WTC11 (cell line): ENCODE results near the gene TAMALIN. TPM values are rescaled to one million over a fixed set of nuclear protein-coding genes. Genes with fewer than 3 reads are reported as not detected.

Source experiments
- ATAC-seq: fragments of 200-7000 bp; cut with Tn5 transposase; 2 replicates; pipeline ENCODE4 v1.10.0; 2021; ENCODE audit warnings: mild to moderate bottlenecking, moderate library complexity
- Bru-seq: library from RNA; stranded (reverse); fragments of 400-500 nt; gene quantifications from one replicate; lab custom pipeline; 2021; lab: Mats Ljungman, UMichigan
- CTCF ChIA-PET: fragments of 300-600 bp; sonication (Branson Sonifier 250); formaldehyde crosslinking; loops from one replicate; lab custom pipeline; 2021; ENCODE audit warnings: antibody characterized with exemption; lab: Charles Lee
- POLR2A ChIA-PET: fragments of 350-600 bp; sonication (Branson Sonifier 250); formaldehyde crosslinking; loops from one replicate; lab custom pipeline; 2021; ENCODE audit warnings: antibody characterized with exemption; lab: Charles Lee
- DNase-seq: peaks from one replicate; pipeline ENCODE4 v3.0.0; 2021; ENCODE audit warnings: low spot score
- H3K27ac Mint-ChIP-seq: 2 replicates; pipeline ENCODE4 v1.8.0; 2021; ENCODE audit warnings: mixed read lengths
- H3K27me3 Mint-ChIP-seq: 2 replicates; pipeline ENCODE4 v1.8.0; 2021; ENCODE audit warnings: low read depth, mild to moderate bottlenecking, moderate library complexity, mixed read lengths
- H3K36me3 Mint-ChIP-seq: 2 replicates; pipeline ENCODE4 v1.8.0; 2021; ENCODE audit warnings: mixed read lengths
- H3K4me1 Mint-ChIP-seq: 2 replicates; pipeline ENCODE4 v1.8.0; 2022; ENCODE audit warnings: mixed read lengths
- H3K4me3 Mint-ChIP-seq: 2 replicates; pipeline ENCODE4 v1.8.0; 2021; ENCODE audit warnings: mild to moderate bottlenecking, moderate library complexity, mixed read lengths
- H3K9me3 Mint-ChIP-seq: 2 replicates; pipeline ENCODE4 v1.8.0; 2021; ENCODE audit warnings: mixed read lengths
- CBFB ChIP-seq: sonication (generic); formaldehyde crosslinking; IDR thresholded peaks from 2 replicates; pipeline ENCODE4 v1.8.1; 2022; ENCODE audit warnings: mild to moderate bottlenecking, low read depth, missing genetic modification reagents
- FOXJ3 ChIP-seq: sonication (generic); formaldehyde crosslinking; IDR thresholded peaks from 2 replicates; pipeline ENCODE4 v1.9.0; 2021; ENCODE audit warnings: missing genetic modification reagents, mild to moderate bottlenecking, borderline replicate concordance
- FOXK1 ChIP-seq: sonication (generic); formaldehyde crosslinking; IDR thresholded peaks from 2 replicates; pipeline ENCODE4 v1.8.0; 2022; ENCODE audit warnings: mild to moderate bottlenecking, moderate library complexity, missing genetic modification reagents
- GTF2I ChIP-seq: fragments of 250-450 bp; sonication (Bioruptor Pico); conservative IDR thresholded peaks from 2 replicates; pipeline ENCODE4 v1.4.0; 2021; ENCODE audit warnings: mild to moderate bottlenecking
- HMGA2 ChIP-seq: fragments of 250-450 bp; sonication (Bioruptor Pico); IDR thresholded peaks from 2 replicates; pipeline ENCODE4 v1.4.0; 2021; ENCODE audit warnings: mild to moderate bottlenecking, moderate library complexity
- NFYB ChIP-seq: sonication (generic); formaldehyde crosslinking; conservative IDR thresholded peaks from 2 replicates; pipeline ENCODE4 v1.8.0; 2022; ENCODE audit warnings: low read depth, missing genetic modification reagents
- OVOL2 ChIP-seq: fragments of 250-450 bp; sonication (Bioruptor Pico); IDR thresholded peaks from 2 replicates; pipeline ENCODE4 v1.9.0; 2021; ENCODE audit warnings: mild to moderate bottlenecking, borderline replicate concordance
- RELA ChIP-seq: sonication (generic); formaldehyde crosslinking; IDR thresholded peaks from 2 replicates; pipeline ENCODE4 v1.8.1; 2022; ENCODE audit warnings: missing genetic modification reagents, mild to moderate bottlenecking, borderline replicate concordance
- RORB ChIP-seq: fragments of 250-450 bp; sonication (Bioruptor Pico); IDR thresholded peaks from 2 replicates; pipeline ENCODE4 v1.9.0; 2021; ENCODE audit warnings: mild to moderate bottlenecking
- SMAD3 ChIP-seq: sonication (generic); formaldehyde crosslinking; IDR thresholded peaks from 2 replicates; pipeline ENCODE4 v1.8.0; 2022; ENCODE audit warnings: missing genetic modification reagents, mild to moderate bottlenecking, borderline replicate concordance
- SP1 ChIP-seq: sonication (generic); formaldehyde crosslinking; conservative IDR thresholded peaks from 2 replicates; pipeline ENCODE4 v1.8.1; 2022; ENCODE audit warnings: missing genetic modification reagents
- ZNF219 ChIP-seq: sonication (generic); formaldehyde crosslinking; IDR thresholded peaks from 2 replicates; pipeline ENCODE4 v1.8.0; 2023; ENCODE audit warnings: missing genetic modification reagents, mild to moderate bottlenecking, borderline replicate concordance
- ZNF396 ChIP-seq: fragments of 250-450 bp; sonication (Bioruptor Pico); IDR thresholded peaks from 2 replicates; pipeline ENCODE4 v1.8.0; 2021; ENCODE audit warnings: mild to moderate bottlenecking, moderate library complexity, borderline replicate concordance
- ZNF423 ChIP-seq: fragments of 250-450 bp; sonication (Bioruptor Pico); IDR thresholded peaks from 2 replicates; pipeline ENCODE4 v2.1.2; 2022; ENCODE audit warnings: mild to moderate bottlenecking, moderate library complexity
- ZNF671 ChIP-seq: fragments of 250-450 bp; sonication (Bioruptor Pico); IDR thresholded peaks from 2 replicates; pipeline ENCODE4 v1.8.0; 2021; ENCODE audit warnings: mild to moderate bottlenecking
- long read RNA-seq, 3 experiments: library from RNA in 1 of 3; library from capped mRNA in 1 of 3; library from polyadenylated mRNA in 1 of 3; unstranded in 2 of 3; stranded (forward) in 1 of 3; transcript quantifications; one replicate each; pipeline ENCODE4 v2.0.0, GENCODE V29; 2021
- total RNA-seq: library from RNA; stranded (reverse); gene quantifications from 3 replicates; pipeline ENCODE4 v1.2.3, GENCODE V29; 2021
- TF ChIP-seq, protein P1 (sequence below): sonication (generic); formaldehyde crosslinking; IDR thresholded peaks from 2 replicates; pipeline ENCODE4 v1.8.1; 2022; ENCODE audit warnings: low read depth, missing genetic modification reagents, borderline replicate concordance
- TF ChIP-seq, protein P2 (sequence below): sonication (generic); formaldehyde crosslinking; IDR thresholded peaks from 2 replicates; pipeline ENCODE4 v1.8.0; 2022; ENCODE audit warnings: mild to moderate bottlenecking, missing genetic modification reagents
- TF ChIP-seq, protein P3 (sequence below): sonication (generic); formaldehyde crosslinking; conservative IDR thresholded peaks from 2 replicates; pipeline ENCODE4 v1.8.1; 2022; ENCODE audit warnings: mild to moderate bottlenecking, missing genetic modification reagents
- TF ChIP-seq, protein P4 (sequence below): sonication (generic); formaldehyde crosslinking; IDR thresholded peaks from 2 replicates; pipeline ENCODE4 v1.8.1; 2022; ENCODE audit warnings: mild to moderate bottlenecking, missing genetic modification reagents, moderate library complexity, borderline replicate concordance
- TF ChIP-seq, protein P5 (sequence below): fragments of 250-450 bp; sonication (Bioruptor Pico); IDR thresholded peaks from 2 replicates; pipeline ENCODE4 v2.1.2; 2022; ENCODE audit warnings: mild to moderate bottlenecking, moderate library complexity
- TF ChIP-seq, protein P6 (sequence below): sonication (generic); formaldehyde crosslinking; IDR thresholded peaks from 2 replicates; pipeline ENCODE4 v1.8.1; 2023; ENCODE audit warnings: mild to moderate bottlenecking, missing genetic modification reagents
- TF ChIP-seq, protein P7 (sequence below): sonication (generic); formaldehyde crosslinking; IDR thresholded peaks from 2 replicates; pipeline ENCODE4 v1.8.0; 2022; ENCODE audit warnings: mild to moderate bottlenecking, missing genetic modification reagents

TAMALIN gene
- total RNA-seq (5.5 to 7.1 TPM (median 6.1 TPM) in 3 replicates), Bru-seq, nascent RNA (percentile 48 among the genes with signal in this experiment)
- long read RNA-seq, experiment 1, transcript GRASP-201 (8 exons, 1,933 nt): major isoform, 7 of 10 reads
- long read RNA-seq, experiment 1, partial matches to known transcripts: 1 of 10 reads
- long read RNA-seq, experiment 1, other reads (novel, unspliced or antisense): 2 of 10 reads
- long read RNA-seq, experiment 2, partial matches to known transcripts: 0 of 5 reads
- long read RNA-seq, experiment 2, other reads (novel, unspliced or antisense): 0 of 5 reads
- long read RNA-seq, experiment 3: 0 reads

DNA sequence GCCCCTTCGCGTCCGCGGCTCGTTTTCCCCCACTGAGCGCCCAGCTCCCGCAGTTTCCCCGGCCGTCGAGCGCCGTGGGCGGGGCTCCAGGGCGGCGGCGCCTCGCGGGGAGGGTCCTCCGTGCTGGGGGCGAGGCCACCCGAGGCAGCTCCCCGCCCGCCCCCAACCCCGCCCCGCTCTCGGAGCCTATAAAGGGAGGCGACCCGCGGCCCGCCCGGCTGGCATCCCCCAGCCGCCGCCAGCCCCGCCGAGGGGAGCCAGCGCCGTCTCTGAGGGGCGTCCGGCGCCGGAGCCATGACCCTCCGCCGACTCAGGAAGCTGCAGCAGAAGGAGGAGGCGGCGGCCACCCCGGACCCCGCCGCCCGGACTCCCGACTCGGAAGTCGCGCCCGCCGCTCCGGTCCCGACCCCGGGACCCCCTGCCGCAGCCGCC is at the start of gene TAMALIN:
TSS of gene TAMALIN (plus strand) at position 221 of the 432 bp plus-strand sequence. CDS start at position 295, 74 bp downstream.
- ATAC-seq (peak; percentile 3), DNase-seq (peak; percentile 47)
- peaks cover 36% of the 10 kb centered on the region for H3K4me1 Mint-ChIP-seq
- CTCF ChIA-PET: interaction anchor here (0.7 to 38.0 kb wide), 11 partner anchors 12 to 192 kb away, joined by 3 to 1431 read pairs (median 4); partner anchors contain the start of gene NR4A1
- peak within 1 kb of the TSS; percentile 88 for H3K4me3 Mint-ChIP-seq
- 0 out of 2 replicates have a peak, but pooled peaks have one; percentile 22 for TF ChIP-seq SP1 (CRISPR knock-in tag)
- peak; percentile 40; the same call in 1 of the 2 replicates for TF ChIP-seq ZNF423 (CRISPR knock-in tag)
- no peak for TF ChIP-seq ZNF671 (CRISPR knock-in tag)
- no peak within 1 kb of the TSS for H3K27ac Mint-ChIP-seq
- 0 out of 2 replicates have a peak, but pooled peaks cover 2% of the 10 kb centered on the region for H3K36me3 Mint-ChIP-seq
- H3K27me3 Mint-ChIP-seq: peaks cover 53% of the 10 kb centered on the region
- no peaks in the 10 kb centered on the region for H3K9me3 Mint-ChIP-seq
- POLR2A ChIA-PET: no interaction called here

DNA sequence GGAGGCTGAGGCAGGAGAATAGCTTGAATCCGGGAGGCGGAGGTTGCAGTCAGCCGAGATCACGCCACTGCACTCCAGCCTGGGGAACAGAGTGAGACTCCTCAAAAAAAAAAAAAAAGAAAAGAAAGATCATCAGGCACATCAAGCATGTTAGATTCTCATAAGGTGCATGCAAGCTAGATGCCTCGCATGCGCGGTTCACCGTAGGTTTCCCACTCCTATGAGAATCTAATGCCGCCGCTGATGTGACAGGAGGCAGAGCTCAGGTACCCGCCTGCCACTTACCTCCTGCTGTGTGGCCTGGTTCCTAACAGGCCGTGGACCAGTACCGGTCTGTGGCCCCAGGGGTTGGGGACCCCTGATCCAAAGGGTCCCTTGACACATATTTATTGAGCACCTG is 48.2 kb upstream of the TAMALIN start:
- Mint-ChIP-seq H3K27me3 (peaks cover 8% of the 10 kb centered on the region), H3K9me3 (no peaks in the 10 kb centered on the region), H3K4me1 (peaks cover 20% of the 10 kb centered on the region), H3K36me3 (peaks cover 4% of the 10 kb centered on the region; the same call in 1 of the 2 replicates), H3K4me3 (no peak overlapping the region)
- ChIA-PET POLR2A (no interaction called here), CTCF (interaction anchor here (2.9 kb wide), 1 partner anchor 12 kb away, joined by 19 read pairs; no protein-coding TSS in a partner anchor)
- ATAC-seq (no peak), DNase-seq (no peak)
- TF ChIP-seq, protein P1, sequence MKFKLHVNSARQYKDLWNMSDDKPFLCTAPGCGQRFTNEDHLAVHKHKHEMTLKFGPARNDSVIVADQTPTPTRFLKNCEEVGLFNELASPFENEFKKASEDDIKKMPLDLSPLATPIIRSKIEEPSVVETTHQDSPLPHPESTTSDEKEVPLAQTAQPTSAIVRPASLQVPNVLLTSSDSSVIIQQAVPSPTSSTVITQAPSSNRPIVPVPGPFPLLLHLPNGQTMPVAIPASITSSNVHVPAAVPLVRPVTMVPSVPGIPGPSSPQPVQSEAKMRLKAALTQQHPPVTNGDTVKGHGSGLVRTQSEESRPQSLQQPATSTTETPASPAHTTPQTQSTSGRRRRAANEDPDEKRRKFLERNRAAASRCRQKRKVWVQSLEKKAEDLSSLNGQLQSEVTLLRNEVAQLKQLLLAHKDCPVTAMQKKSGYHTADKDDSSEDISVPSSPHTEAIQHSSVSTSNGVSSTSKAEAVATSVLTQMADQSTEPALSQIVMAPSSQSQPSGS: no peak
- no peak for TF ChIP-seq OVOL2 (CRISPR knock-in tag)
- TF ChIP-seq, protein P2, sequence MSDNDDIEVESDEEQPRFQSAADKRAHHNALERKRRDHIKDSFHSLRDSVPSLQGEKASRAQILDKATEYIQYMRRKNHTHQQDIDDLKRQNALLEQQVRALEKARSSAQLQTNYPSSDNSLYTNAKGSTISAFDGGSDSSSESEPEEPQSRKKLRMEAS (CRISPR knock-in tag): no peak
- TF ChIP-seq FOXK1 (CRISPR knock-in tag): no peak
- no peak for TF ChIP-seq CBFB
- TF ChIP-seq, protein P3, sequence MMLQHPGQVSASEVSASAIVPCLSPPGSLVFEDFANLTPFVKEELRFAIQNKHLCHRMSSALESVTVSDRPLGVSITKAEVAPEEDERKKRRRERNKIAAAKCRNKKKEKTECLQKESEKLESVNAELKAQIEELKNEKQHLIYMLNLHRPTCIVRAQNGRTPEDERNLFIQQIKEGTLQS (CRISPR knock-in tag): no peak
- TF ChIP-seq, protein P4, sequence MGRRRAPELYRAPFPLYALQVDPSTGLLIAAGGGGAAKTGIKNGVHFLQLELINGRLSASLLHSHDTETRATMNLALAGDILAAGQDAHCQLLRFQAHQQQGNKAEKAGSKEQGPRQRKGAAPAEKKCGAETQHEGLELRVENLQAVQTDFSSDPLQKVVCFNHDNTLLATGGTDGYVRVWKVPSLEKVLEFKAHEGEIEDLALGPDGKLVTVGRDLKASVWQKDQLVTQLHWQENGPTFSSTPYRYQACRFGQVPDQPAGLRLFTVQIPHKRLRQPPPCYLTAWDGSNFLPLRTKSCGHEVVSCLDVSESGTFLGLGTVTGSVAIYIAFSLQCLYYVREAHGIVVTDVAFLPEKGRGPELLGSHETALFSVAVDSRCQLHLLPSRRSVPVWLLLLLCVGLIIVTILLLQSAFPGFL (CRISPR knock-in tag): no peak
- TF ChIP-seq SMAD3 (CRISPR knock-in tag): no peak
- TF ChIP-seq NFYB (CRISPR knock-in tag): no peak
- no peak for TF ChIP-seq GTF2I (CRISPR knock-in tag)
- TF ChIP-seq, protein P5, sequence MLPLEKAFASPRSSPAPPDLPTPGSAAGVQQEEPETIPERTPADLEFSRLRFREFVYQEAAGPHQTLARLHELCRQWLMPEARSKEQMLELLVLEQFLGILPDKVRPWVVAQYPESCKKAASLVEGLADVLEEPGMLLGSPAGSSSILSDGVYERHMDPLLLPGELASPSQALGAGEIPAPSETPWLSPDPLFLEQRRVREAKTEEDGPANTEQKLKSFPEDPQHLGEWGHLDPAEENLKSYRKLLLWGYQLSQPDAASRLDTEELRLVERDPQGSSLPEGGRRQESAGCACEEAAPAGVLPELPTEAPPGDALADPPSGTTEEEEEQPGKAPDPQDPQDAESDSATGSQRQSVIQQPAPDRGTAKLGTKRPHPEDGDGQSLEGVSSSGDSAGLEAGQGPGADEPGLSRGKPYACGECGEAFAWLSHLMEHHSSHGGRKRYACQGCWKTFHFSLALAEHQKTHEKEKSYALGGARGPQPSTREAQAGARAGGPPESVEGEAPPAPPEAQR (CRISPR knock-in tag): no peak
- TF ChIP-seq, protein P6, sequence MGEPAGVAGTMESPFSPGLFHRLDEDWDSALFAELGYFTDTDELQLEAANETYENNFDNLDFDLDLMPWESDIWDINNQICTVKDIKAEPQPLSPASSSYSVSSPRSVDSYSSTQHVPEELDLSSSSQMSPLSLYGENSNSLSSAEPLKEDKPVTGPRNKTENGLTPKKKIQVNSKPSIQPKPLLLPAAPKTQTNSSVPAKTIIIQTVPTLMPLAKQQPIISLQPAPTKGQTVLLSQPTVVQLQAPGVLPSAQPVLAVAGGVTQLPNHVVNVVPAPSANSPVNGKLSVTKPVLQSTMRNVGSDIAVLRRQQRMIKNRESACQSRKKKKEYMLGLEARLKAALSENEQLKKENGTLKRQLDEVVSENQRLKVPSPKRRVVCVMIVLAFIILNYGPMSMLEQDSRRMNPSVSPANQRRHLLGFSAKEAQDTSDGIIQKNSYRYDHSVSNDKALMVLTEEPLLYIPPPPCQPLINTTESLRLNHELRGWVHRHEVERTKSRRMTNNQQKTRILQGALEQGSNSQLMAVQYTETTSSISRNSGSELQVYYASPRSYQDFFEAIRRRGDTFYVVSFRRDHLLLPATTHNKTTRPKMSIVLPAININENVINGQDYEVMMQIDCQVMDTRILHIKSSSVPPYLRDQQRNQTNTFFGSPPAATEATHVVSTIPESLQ: no peak
- TF ChIP-seq FOXJ3 (CRISPR knock-in tag): no peak
- TF ChIP-seq RORB: no peak
- TF ChIP-seq, protein P7, sequence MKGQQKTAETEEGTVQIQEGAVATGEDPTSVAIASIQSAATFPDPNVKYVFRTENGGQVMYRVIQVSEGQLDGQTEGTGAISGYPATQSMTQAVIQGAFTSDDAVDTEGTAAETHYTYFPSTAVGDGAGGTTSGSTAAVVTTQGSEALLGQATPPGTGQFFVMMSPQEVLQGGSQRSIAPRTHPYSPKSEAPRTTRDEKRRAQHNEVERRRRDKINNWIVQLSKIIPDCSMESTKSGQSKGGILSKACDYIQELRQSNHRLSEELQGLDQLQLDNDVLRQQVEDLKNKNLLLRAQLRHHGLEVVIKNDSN: no peak
- no peak for TF ChIP-seq RELA (CRISPR knock-in tag)
- TF ChIP-seq HMGA2 (CRISPR knock-in tag): no peak
- TF ChIP-seq ZNF396 (CRISPR knock-in tag): no peak
- no peak for TF ChIP-seq ZNF219 (CRISPR knock-in tag)
- TF ChIP-seq, all 79 proteins: peak for 0
- H3K27ac Mint-ChIP-seq: no peak overlapping the region
